Osteoblast (primary cell): ENCODE data around the gene SKIL. TPM values are rescaled to one million over a fixed set of nuclear protein-coding genes. Genes with fewer than 3 reads are reported as not detected.

Source experiments
- DNase-seq: peaks from one replicate; pipeline ENCODE4 v3.0.0; 2011; ENCODE audit warnings: low spot score, mixed read lengths; ENCODE audit not compliant: insufficient read length; ENCODE audit errors: missing footprints
- H2AFZ ChIP-seq: 2 replicates; pipeline ENCODE4 v1.6.0; 2011; ENCODE audit warnings: mild to moderate bottlenecking, low read length
- H3K27ac ChIP-seq: 2 replicates; pipeline ENCODE4 v1.5.1; 2011; ENCODE audit warnings: mild to moderate bottlenecking, low read depth, low read length, moderate library complexity
- H3K27me3 ChIP-seq: 2 replicates; pipeline ENCODE4 v1.6.0; 2012; ENCODE audit warnings: mild to moderate bottlenecking, control low read depth, inconsistent platforms, low read length, moderate library complexity; ENCODE audit not compliant: insufficient read depth
- H3K36me3 ChIP-seq: 2 replicates; pipeline ENCODE4 v1.5.1; 2011; ENCODE audit warnings: mild to moderate bottlenecking, low read length, control low read depth, moderate library complexity; ENCODE audit not compliant: insufficient read depth
- H3K4me1 ChIP-seq: 2 replicates; pipeline ENCODE4 v1.5.1; 2011; ENCODE audit warnings: mild to moderate bottlenecking, low read length, control low read depth, moderate library complexity; ENCODE audit not compliant: insufficient read depth
- H3K4me2 ChIP-seq: 2 replicates; pipeline ENCODE4 v1.6.0; 2011; ENCODE audit warnings: mild to moderate bottlenecking, low read length; ENCODE audit not compliant: insufficient read depth
- H3K4me3 ChIP-seq: fragments of 200-600 bp; sonication (generic); 3 replicates; pipeline ENCODE4 v1.5.1; 2012; ENCODE audit warnings: mild to moderate bottlenecking, low read length, inconsistent platforms; ENCODE audit not compliant: insufficient read depth
- H3K79me2 ChIP-seq: 2 replicates; pipeline ENCODE4 v1.6.0; 2012; ENCODE audit warnings: mild to moderate bottlenecking, low read length, control low read depth, inconsistent platforms; ENCODE audit not compliant: insufficient read depth
- H3K9me3 ChIP-seq: 2 replicates; pipeline ENCODE4 v1.5.1; 2011; ENCODE audit warnings: low read depth, low read length, control low read depth
- H4K20me1 ChIP-seq: 2 replicates; pipeline ENCODE4 v1.6.0; 2012; ENCODE audit warnings: mild to moderate bottlenecking, low read length, control low read depth; ENCODE audit not compliant: insufficient read depth
- CTCF ChIP-seq: IDR thresholded peaks from 2 replicates; pipeline ENCODE4 v1.5.1; 2011; ENCODE audit warnings: mild to moderate bottlenecking, low read depth, low read length, moderate library complexity; ENCODE audit errors: extremely low read depth
- total RNA-seq: library from RNA; depleted of rRNA; stranded (reverse); fragments of >200 nt; gene quantifications from 2 replicates; pipeline ENCODE4 v1.2.3, GENCODE V29; 2012

SKIL gene
- total RNA-seq, 1 donor: 69.8 TPM

GRCh38 chr3:170387950-170388349 lies 30.4 kb downstream of the SKIL start:
- Histone ChIP-seq H4K20me1 (peaks cover 8% of the 10 kb centered on the region), H3K4me1 (peaks cover 8% of the 10 kb centered on the region), H2AFZ (no peak overlapping the region), H3K27me3 (no peaks in the 10 kb centered on the region), H3K4me3 (no peak overlapping the region), H3K27ac (no peak overlapping the region), H3K4me2 (no peak overlapping the region), H3K36me3 (peaks cover 75% of the 10 kb centered on the region), H3K9me3 (no peaks in the 10 kb centered on the region), H3K79me2 (peaks cover 47% of the 10 kb centered on the region)
- DNase-seq: no peak
- no peak for TF ChIP-seq CTCF

GRCh38 chr3:170391108-170391507 lies 33.6 kb downstream of the SKIL start:
- no peak for DNase-seq
- H3K4me1 ChIP-seq: no peaks in the 10 kb centered on the region
- peaks cover 32% of the 10 kb centered on the region for H3K79me2 ChIP-seq
- H3K4me2 ChIP-seq: no peak overlapping the region
- no peak overlapping the region for H2AFZ ChIP-seq
- no peaks in the 10 kb centered on the region for H4K20me1 ChIP-seq
- peaks cover 45% of the 10 kb centered on the region for H3K36me3 ChIP-seq
- H3K27ac ChIP-seq: no peak overlapping the region
- H3K27me3 ChIP-seq: no peaks in the 10 kb centered on the region
- no peak for TF ChIP-seq CTCF
- no peaks in the 10 kb centered on the region for H3K9me3 ChIP-seq
- H3K4me3 ChIP-seq: no peak overlapping the region

GRCh38 chr3:170397685-170398084 lies 40.2 kb downstream of the SKIL start:
- Histone ChIP-seq H3K27ac (no peak overlapping the region), H3K4me3 (no peak overlapping the region), H3K4me1 (no peaks in the 10 kb centered on the region), H2AFZ (no peak overlapping the region), H3K9me3 (no peaks in the 10 kb centered on the region), H3K36me3 (peaks cover 9% of the 10 kb centered on the region), H3K27me3 (no peaks in the 10 kb centered on the region), H4K20me1 (no peaks in the 10 kb centered on the region), H3K79me2 (no peaks in the 10 kb centered on the region), H3K4me2 (no peak overlapping the region)
- DNase-seq: no peak
- TF ChIP-seq CTCF: no peak

- H3K79me2 ChIP-seq: no peaks in the 10 kb centered on the region
- H3K27me3 ChIP-seq: no peaks in the 10 kb centered on the region
- no peaks in the 10 kb centered on the region for H4K20me1 ChIP-seq
- no peak for TF ChIP-seq CTCF
- DNase-seq: no peak
- no peak overlapping the region for H3K27ac ChIP-seq
- H2AFZ ChIP-seq: no peak overlapping the region
- H3K9me3 ChIP-seq: no peaks in the 10 kb centered on the region
- H3K36me3 ChIP-seq: no peaks in the 10 kb centered on the region
- H3K4me2 ChIP-seq: no peak overlapping the region
- H3K4me3 ChIP-seq: no peak overlapping the region
- H3K4me1 ChIP-seq: no peaks in the 10 kb centered on the region
These were observed 47.6 kb downstream of the SKIL start for GRCh38 chr3:170405101-170405500.
